Measurements from ENCODE around the gene PRR27. TPM values are rescaled to one million over a fixed set of nuclear protein-coding genes. Genes with fewer than 3 reads are reported as not detected.

Gene PRR27
- total and polyA plus RNA-seq, 4 donors: not detected

GRCh38 chr4:70120323-70120722 lies 33.7 kb upstream of the PRR27 start:
- H3K27me3 ChIP-seq (ENCODE audit: control insufficient read depth in 3 of 3, insufficient read depth in 3 of 3, low read length in 2 of 3): no peaks in the 10 kb centered on the region
- H3K36me3 ChIP-seq (ENCODE audit: control insufficient read depth in 4 of 4, insufficient read depth in 4 of 4, low read length in 4 of 4): no peaks in the 10 kb centered on the region
- no peak overlapping the region for H3K27ac ChIP-seq (ENCODE audit: low read depth in 1 of 2, low read length in 1 of 2)
- H3K9me3 ChIP-seq (ENCODE audit: control insufficient read depth in 4 of 4, insufficient read depth in 3 of 4, low read length in 3 of 4): peaks cover 0 to 3% (median 1%) of the 10 kb centered on the region in 4 donors
- H3K4me1 ChIP-seq (ENCODE audit: control insufficient read depth in 5 of 5, insufficient read depth in 5 of 5, low read length in 5 of 5): no peaks in the 10 kb centered on the region
- H3K9ac ChIP-seq (ENCODE audit: insufficient read depth in 1 of 2, low read length in 2 of 2): no peak overlapping the region
- no peak overlapping the region for H3K4me3 ChIP-seq
- TF ChIP-seq, protein P1, sequence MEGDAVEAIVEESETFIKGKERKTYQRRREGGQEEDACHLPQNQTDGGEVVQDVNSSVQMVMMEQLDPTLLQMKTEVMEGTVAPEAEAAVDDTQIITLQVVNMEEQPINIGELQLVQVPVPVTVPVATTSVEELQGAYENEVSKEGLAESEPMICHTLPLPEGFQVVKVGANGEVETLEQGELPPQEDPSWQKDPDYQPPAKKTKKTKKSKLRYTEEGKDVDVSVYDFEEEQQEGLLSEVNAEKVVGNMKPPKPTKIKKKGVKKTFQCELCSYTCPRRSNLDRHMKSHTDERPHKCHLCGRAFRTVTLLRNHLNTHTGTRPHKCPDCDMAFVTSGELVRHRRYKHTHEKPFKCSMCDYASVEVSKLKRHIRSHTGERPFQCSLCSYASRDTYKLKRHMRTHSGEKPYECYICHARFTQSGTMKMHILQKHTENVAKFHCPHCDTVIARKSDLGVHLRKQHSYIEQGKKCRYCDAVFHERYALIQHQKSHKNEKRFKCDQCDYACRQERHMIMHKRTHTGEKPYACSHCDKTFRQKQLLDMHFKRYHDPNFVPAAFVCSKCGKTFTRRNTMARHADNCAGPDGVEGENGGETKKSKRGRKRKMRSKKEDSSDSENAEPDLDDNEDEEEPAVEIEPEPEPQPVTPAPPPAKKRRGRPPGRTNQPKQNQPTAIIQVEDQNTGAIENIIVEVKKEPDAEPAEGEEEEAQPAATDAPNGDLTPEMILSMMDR (IDR thresholded peaks at IDR 0.05; ENCODE audit: control extremely low read depth, extremely low read depth): no peak
- 77 to 86% methylated on average over 1 of the region's 1 CpG for WGBS, 2 donors
- no peak for ATAC-seq (ENCODE audit: insufficient read depth, low FRiP score)
- no peak for DNase-seq

DNA sequence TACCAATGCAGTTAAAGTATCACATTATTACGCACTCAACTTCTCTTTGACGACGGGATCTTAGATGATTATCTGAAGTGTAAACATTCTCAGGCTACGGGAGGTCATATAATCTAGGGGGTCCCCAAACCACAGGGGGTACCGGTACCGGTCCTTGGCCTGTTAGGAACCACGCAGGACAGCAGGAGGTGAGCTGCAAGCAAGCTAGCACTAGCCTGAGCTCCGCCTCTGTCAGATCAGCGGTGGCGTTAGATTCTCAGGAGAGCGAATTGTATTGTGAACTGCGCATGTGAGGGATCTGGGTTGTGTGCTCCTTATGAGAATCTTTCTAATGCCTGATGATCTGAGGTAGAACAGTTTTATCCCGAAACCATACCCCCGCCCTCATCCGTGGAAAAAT lies 20.6 kb upstream of the PRR27 start:
- H3K27ac ChIP-seq (ENCODE audit: low read depth in 1 of 2, low read length in 1 of 2): no peak overlapping the region
- H3K9ac ChIP-seq (ENCODE audit: insufficient read depth in 1 of 2, low read length in 2 of 2): no peak overlapping the region
- DNase-seq (no peak), ATAC-seq (ENCODE audit: insufficient read depth, low FRiP score) (no peak)
- no peaks in the 10 kb centered on the region for H3K27me3 ChIP-seq (ENCODE audit: control insufficient read depth in 3 of 3, insufficient read depth in 3 of 3, low read length in 2 of 3)
- H3K36me3 ChIP-seq (ENCODE audit: control insufficient read depth in 4 of 4, insufficient read depth in 4 of 4, low read length in 4 of 4): no peaks in the 10 kb centered on the region
- H3K9me3 ChIP-seq (ENCODE audit: control insufficient read depth in 4 of 4, insufficient read depth in 3 of 4, low read length in 3 of 4): no peaks in the 10 kb centered on the region
- H3K4me1 ChIP-seq (ENCODE audit: control insufficient read depth in 5 of 5, insufficient read depth in 5 of 5, low read length in 5 of 5): no peaks in the 10 kb centered on the region
- WGBS, 2 donors: 60 to 71% methylated on average over 15 of the region's 15 CpGs
- H3K4me3 ChIP-seq: no peak overlapping the region
- TF ChIP-seq, protein P1 (IDR thresholded peaks at IDR 0.05; ENCODE audit: control extremely low read depth, extremely low read depth): no peak

GRCh38 chr4:70138751-70139150 lies 15.3 kb upstream of the PRR27 start:
- ATAC-seq (ENCODE audit: insufficient read depth, low FRiP score) (no peak), DNase-seq (no peak)
- H3K27ac ChIP-seq (ENCODE audit: low read depth in 1 of 2, low read length in 1 of 2): no peak overlapping the region
- H3K4me1 ChIP-seq (ENCODE audit: control insufficient read depth in 5 of 5, insufficient read depth in 5 of 5, low read length in 5 of 5): no peaks in the 10 kb centered on the region
- TF ChIP-seq, protein P1 (IDR thresholded peaks at IDR 0.05; ENCODE audit: control extremely low read depth, extremely low read depth): no peak
- H3K9ac ChIP-seq (ENCODE audit: insufficient read depth in 1 of 2, low read length in 2 of 2): no peak overlapping the region
- 61 to 76% methylated on average over 3 of the region's 3 CpGs for whole genome bisulfite sequencing, 2 donors
- no peaks in the 10 kb centered on the region for H3K9me3 ChIP-seq (ENCODE audit: control insufficient read depth in 4 of 4, insufficient read depth in 3 of 4, low read length in 3 of 4)
- H3K27me3 ChIP-seq (ENCODE audit: control insufficient read depth in 3 of 3, insufficient read depth in 3 of 3, low read length in 2 of 3): no peaks in the 10 kb centered on the region
- H3K4me3 ChIP-seq: no peak overlapping the region
- H3K36me3 ChIP-seq (ENCODE audit: control insufficient read depth in 4 of 4, insufficient read depth in 4 of 4, low read length in 4 of 4): no peaks in the 10 kb centered on the region

DNA sequence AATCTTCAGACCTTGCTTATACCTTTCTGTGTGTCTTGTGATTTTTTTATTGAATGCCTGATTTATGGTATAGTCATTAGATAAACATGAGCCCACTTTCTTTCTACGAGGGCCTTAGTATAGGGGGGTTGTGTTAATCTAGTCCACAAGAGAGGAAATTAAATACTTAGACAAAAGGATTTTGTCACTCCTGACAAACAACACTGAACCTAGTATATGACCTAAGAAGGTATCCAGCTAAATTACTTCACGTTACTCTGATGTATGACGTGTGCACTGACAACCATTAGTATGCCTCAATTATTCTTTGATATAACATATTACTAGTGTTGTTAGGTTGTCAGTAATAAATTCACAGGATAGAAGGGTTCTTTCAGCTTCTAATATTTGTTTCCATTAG lies 2.8 kb upstream of the PRR27 start:
- 62 to 75% methylated on average over 3 of the region's 3 CpGs for WGBS, 2 donors
- Histone ChIP-seq H3K4me3 (no peak overlapping the region), H3K9me3 (ENCODE audit: control insufficient read depth in 4 of 4, insufficient read depth in 3 of 4, low read length in 3 of 4) (no peaks in the 10 kb centered on the region)

More for the DNA sequence above, 2.8 kb upstream of the PRR27 start:
- Histone ChIP-seq H3K9ac (ENCODE audit: insufficient read depth in 1 of 2, low read length in 2 of 2) (no peak overlapping the region), H3K27ac (ENCODE audit: low read depth in 1 of 2, low read length in 1 of 2) (no peak overlapping the region), H3K27me3 (ENCODE audit: control insufficient read depth in 3 of 3, insufficient read depth in 3 of 3, low read length in 2 of 3) (no peaks in the 10 kb centered on the region), H3K4me1 (ENCODE audit: control insufficient read depth in 5 of 5, insufficient read depth in 5 of 5, low read length in 5 of 5) (no peaks in the 10 kb centered on the region), H3K36me3 (ENCODE audit: control insufficient read depth in 4 of 4, insufficient read depth in 4 of 4, low read length in 4 of 4) (no peaks in the 10 kb centered on the region)
- TF ChIP-seq, protein P1 (IDR thresholded peaks at IDR 0.05; ENCODE audit: control extremely low read depth, extremely low read depth): no peak
- no peak for ATAC-seq (ENCODE audit: insufficient read depth, low FRiP score)
- DNase-seq: no peak
